Suprapubic skin (tissue), 4 donors: ENCODE measurements around the gene B3GALT2. TPM values are rescaled to one million over a fixed set of nuclear protein-coding genes. Genes with fewer than 3 reads are reported as not detected.

Experiments used
- DNase-seq, 2 donors: peaks; one replicate each; pipeline ENCODE4 v3.0.0-alpha.2; 2019; ENCODE audit warnings: low spot score in 2 of 2
- H3K27ac ChIP-seq: fragments of 200-600 bp; sonication (generic); one replicate; pipeline ENCODE4 v1.5.1; 2019
- H3K27me3 ChIP-seq: fragments of 200-600 bp; sonication (generic); one replicate; pipeline ENCODE4 v1.5.1; 2019
- H3K36me3 ChIP-seq: fragments of 200-600 bp; sonication (generic); one replicate; pipeline ENCODE4 v1.5.1; 2019
- H3K4me1 ChIP-seq: fragments of 200-600 bp; sonication (generic); one replicate; pipeline ENCODE4 v1.5.1; 2019
- H3K4me3 ChIP-seq: fragments of 200-600 bp; sonication (generic); one replicate; pipeline ENCODE4 v1.5.1; 2019; ENCODE audit warnings: mild to moderate bottlenecking
- H3K9me3 ChIP-seq: fragments of 200-600 bp; sonication (generic); one replicate; pipeline ENCODE4 v1.5.1; 2019
- EP300 ChIP-seq: sonication (generic); formaldehyde crosslinking; IDR thresholded peaks from one replicate; pipeline ENCODE4 v1.6.1; 2017; ENCODE audit warnings: antibody characterized with exemption
- POLR2A ChIP-seq, 2 donors: fragments of 450-650 bp; IDR thresholded peaks; one replicate each; pipeline ENCODE4 v1.6.1; 2017; ENCODE audit warnings: antibody characterized with exemption in 2 of 2, mild to moderate bottlenecking in 2 of 2, moderate library complexity in 2 of 2
- POLR2AphosphoS5 ChIP-seq, 3 donors: sonication (generic); formaldehyde crosslinking; IDR thresholded peaks; one replicate each; pipeline ENCODE4 v1.6.1; 2017; ENCODE audit warnings: antibody characterized with exemption in 3 of 3
- WGBS: methylation state at CpG from one replicate; pipeline ENCODE4 v1.1.5; 2018; 5-methylcytosine and 5-hydroxymethylcytosine counted together
- total RNA-seq, 4 donors: library from RNA; depleted of rRNA; stranded (reverse); fragments of >200 nt; gene quantifications; one replicate each; pipeline ENCODE4 v1.1.0, GENCODE V29; 2016
- TF ChIP-seq, protein P1 (sequence below), 2 donors: fragments of 200-600 bp in 1 of 2; fragments of 450-650 bp in 1 of 2; sonication (generic) in 1 of 2; IDR thresholded peaks; one replicate each; pipeline ENCODE4 v1.5.1; 2016 to 2019; ENCODE audit warnings: antibody characterized with exemption in 2 of 2, mild to moderate bottlenecking in 1 of 2, moderate library complexity in 1 of 2

B3GALT2 gene
- total RNA-seq, 4 donors from 2014 or later, result 0.34 TPM; not detected in 3

DNA sequence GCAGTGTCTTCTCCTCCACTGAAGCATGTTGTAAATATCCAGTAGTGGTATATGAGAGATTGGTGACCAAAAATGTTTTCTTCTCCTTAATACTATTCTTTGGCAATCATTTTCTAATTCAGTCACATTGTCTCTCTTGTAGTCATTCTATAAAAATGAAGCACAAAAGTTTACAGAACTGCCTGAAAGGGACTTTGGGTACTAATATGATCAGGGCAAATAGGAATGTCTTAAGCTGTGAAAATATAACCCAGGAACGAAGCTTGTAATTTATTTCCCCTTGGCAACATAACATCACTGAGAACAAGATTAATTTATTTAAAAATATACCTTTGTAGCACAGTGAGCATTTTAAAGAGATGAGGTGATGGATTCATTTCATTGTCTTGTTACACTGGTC is 4.9 kb downstream of the B3GALT2 start:
- Histone ChIP-seq H3K27me3 (no peaks in the 10 kb centered on the region), H3K36me3 (no peaks in the 10 kb centered on the region), H3K4me3 (no peak overlapping the region), H3K4me1 (peaks cover 27% of the 10 kb centered on the region), H3K9me3 (no peaks in the 10 kb centered on the region), H3K27ac (no peak overlapping the region)
- TF ChIP-seq EP300 (no peak), POLR2A (IDR thresholded peaks at IDR 0.05) (no peak), POLR2AphosphoS5 (IDR thresholded peaks at IDR 0.05) (no peak)
- TF ChIP-seq, protein P1, sequence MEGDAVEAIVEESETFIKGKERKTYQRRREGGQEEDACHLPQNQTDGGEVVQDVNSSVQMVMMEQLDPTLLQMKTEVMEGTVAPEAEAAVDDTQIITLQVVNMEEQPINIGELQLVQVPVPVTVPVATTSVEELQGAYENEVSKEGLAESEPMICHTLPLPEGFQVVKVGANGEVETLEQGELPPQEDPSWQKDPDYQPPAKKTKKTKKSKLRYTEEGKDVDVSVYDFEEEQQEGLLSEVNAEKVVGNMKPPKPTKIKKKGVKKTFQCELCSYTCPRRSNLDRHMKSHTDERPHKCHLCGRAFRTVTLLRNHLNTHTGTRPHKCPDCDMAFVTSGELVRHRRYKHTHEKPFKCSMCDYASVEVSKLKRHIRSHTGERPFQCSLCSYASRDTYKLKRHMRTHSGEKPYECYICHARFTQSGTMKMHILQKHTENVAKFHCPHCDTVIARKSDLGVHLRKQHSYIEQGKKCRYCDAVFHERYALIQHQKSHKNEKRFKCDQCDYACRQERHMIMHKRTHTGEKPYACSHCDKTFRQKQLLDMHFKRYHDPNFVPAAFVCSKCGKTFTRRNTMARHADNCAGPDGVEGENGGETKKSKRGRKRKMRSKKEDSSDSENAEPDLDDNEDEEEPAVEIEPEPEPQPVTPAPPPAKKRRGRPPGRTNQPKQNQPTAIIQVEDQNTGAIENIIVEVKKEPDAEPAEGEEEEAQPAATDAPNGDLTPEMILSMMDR (IDR thresholded peaks at IDR 0.05), result no peak
- DNase-seq, result no peak
- WGBS, result 36% methylated on average over 1 of the region's 1 CpG

DNA sequence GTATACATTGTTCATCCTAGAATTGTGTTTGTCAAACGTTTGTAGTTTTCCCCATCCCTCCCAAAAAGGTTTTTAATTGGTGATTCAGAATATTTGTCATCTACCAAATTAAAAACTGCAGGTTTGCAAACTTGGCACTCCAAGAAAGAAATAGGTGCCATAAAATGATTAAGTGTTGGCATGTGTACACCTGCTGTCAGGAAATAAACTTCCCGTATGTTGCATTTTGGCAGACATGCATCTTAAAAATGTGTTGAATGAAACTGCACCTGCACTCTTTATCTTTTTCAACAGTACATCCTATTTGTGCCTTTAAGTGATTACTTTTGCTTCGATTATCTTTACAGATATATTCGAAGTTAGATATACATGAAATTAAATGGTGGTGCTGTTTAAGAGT is 7.3 kb downstream of the B3GALT2 start:
- Histone ChIP-seq H3K27ac (no peak overlapping the region), H3K27me3 (no peaks in the 10 kb centered on the region), H3K36me3 (no peaks in the 10 kb centered on the region), H3K4me3 (no peak overlapping the region), H3K4me1 (peaks cover 9% of the 10 kb centered on the region), H3K9me3 (no peaks in the 10 kb centered on the region)
- 31% methylated on average over 4 of the region's 4 CpGs for WGBS
- DNase-seq, result no peak
- TF ChIP-seq, protein P1 (IDR thresholded peaks at IDR 0.05), result no peak
- TF ChIP-seq POLR2A (IDR thresholded peaks at IDR 0.05) (no peak), POLR2AphosphoS5 (IDR thresholded peaks at IDR 0.05) (no peak), EP300 (no peak)

DNA sequence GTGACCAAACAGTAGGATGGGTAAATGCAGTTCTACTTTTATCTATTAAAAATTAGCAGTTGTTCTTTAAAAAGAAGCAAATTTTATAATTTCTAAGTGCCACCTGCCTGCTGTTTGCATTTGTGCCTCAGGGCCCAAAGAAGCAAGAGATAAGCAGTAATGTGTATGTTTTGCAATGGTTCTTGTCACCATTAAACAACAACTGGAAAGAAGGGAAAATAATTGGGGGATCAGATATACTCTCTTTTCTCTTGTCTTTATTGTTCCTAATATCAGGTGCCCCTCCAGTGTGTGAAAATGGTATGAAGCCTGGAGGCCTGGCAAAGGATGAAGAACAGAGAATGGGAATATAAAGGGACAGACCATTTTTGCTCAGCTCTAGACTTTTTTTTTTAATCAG is 9.6 kb downstream of the B3GALT2 start:
- DNase-seq, result no peak
- H3K27me3 ChIP-seq, result no peaks in the 10 kb centered on the region

DNA sequence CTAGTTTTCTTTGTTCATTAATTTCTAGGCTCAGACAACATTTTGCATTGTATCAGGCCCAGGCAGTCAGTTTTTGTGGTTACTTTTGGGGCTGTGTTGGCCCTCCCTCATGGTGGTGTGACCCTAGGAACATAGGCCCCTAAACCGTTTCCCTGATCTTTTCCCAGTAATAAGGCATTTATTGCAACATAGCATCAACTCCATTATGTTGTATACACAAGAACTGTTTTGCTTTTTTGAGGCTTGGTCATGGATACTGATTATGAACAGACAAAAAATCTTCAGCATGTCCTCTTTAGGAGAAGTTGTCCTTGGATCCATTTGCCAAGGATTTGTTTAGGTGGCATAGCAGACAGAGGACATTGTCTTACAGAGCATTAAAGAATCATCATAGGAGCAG is 10.3 kb downstream of the B3GALT2 start:
- Histone ChIP-seq H3K4me1 (peaks cover 9% of the 10 kb centered on the region), H3K27me3 (no peaks in the 10 kb centered on the region), H3K9me3 (no peaks in the 10 kb centered on the region), H3K27ac (no peak overlapping the region), H3K4me3 (no peak overlapping the region), H3K36me3 (peaks cover 2% of the 10 kb centered on the region)
- no peak for DNase-seq
- no peak for TF ChIP-seq POLR2A (IDR thresholded peaks at IDR 0.05)
- TF ChIP-seq, protein P1 (IDR thresholded peaks at IDR 0.05), result no peak
- WGBS, result 77% methylated on average over 1 of the region's 1 CpG

More for the DNA sequence above, 9.6 kb downstream of the B3GALT2 start:
- H3K9me3 ChIP-seq, result no peaks in the 10 kb centered on the region
- no peak overlapping the region for H3K4me3 ChIP-seq
- no peak overlapping the region for H3K27ac ChIP-seq
- TF ChIP-seq, protein P1 (IDR thresholded peaks at IDR 0.05), result no peak
- TF ChIP-seq POLR2AphosphoS5 (IDR thresholded peaks at IDR 0.05) (no peak), EP300 (no peak), POLR2A (IDR thresholded peaks at IDR 0.05) (no peak)
- peaks cover 9% of the 10 kb centered on the region for H3K4me1 ChIP-seq
- H3K36me3 ChIP-seq, result no peaks in the 10 kb centered on the region

DNA sequence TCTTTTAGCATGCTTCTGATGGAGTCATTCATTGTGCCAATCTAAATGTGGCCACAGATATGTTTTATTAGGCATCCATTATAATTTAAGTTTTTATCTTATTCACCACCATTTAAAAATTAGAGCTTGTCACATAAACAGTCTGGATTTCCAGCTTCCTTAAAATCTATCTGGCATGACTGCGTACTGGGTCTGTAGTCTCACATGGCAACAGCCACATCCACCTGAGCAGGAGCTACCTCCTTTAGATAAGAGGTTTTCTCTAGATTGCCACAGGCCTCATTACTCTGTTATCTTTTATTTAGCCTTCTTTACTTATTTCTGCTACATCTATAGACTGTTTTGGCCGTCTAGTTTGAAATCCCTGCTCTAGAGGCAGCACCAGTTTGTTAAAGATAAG is 29.1 kb downstream of the B3GALT2 start:
- no peak for DNase-seq
- 89% methylated on average over 2 of the region's 2 CpGs for WGBS
- no peak overlapping the region for H3K27ac ChIP-seq
- H3K9me3 ChIP-seq, result no peaks in the 10 kb centered on the region
- no peak for TF ChIP-seq EP300
- no peak for TF ChIP-seq POLR2A (IDR thresholded peaks at IDR 0.05)
- no peak for TF ChIP-seq POLR2AphosphoS5 (IDR thresholded peaks at IDR 0.05)
- TF ChIP-seq, protein P1 (IDR thresholded peaks at IDR 0.05), result no peak
- no peaks in the 10 kb centered on the region for H3K4me1 ChIP-seq
- no peak overlapping the region for H3K4me3 ChIP-seq
- no peaks in the 10 kb centered on the region for H3K27me3 ChIP-seq
- peaks cover 28% of the 10 kb centered on the region for H3K36me3 ChIP-seq
